Aorta (tissue), 5 donors: ENCODE data around the gene EIF3F. TPM values are rescaled to one million over a fixed set of nuclear protein-coding genes. Genes with fewer than 3 reads are reported as not detected.
A peak's percentile ranks its signal among the peaks of the same experiment; 100 is the strongest.

Source experiments
- ATAC-seq: fragments of 200-7000 bp; cut with Tn5 transposase; one replicate; pipeline ENCODE4 v1.9.1; 2022; ENCODE audit warnings: moderate library complexity; ENCODE audit not compliant: low FRiP score
- DNase-seq, 2 donors: peaks; one replicate each; pipeline ENCODE4 v3.0.0-alpha.2; 2020
- H3K27ac ChIP-seq, 2 donors: one replicate each; pipeline ENCODE4 v1.5.1; 2013; ENCODE audit warnings: low read length in 2 of 2, mild to moderate bottlenecking in 2 of 2, moderate library complexity in 2 of 2, control low read depth in 1 of 2, inconsistent platforms in 1 of 2, low read depth in 1 of 2
- H3K27me3 ChIP-seq, 2 donors: one replicate each; pipeline ENCODE4 v1.6.1; 2013; ENCODE audit warnings: control low read depth in 1 of 2, low read length in 1 of 2, mild to moderate bottlenecking in 1 of 2, moderate library complexity in 1 of 2; ENCODE audit not compliant: insufficient read depth in 2 of 2, control insufficient read depth in 1 of 2
- H3K36me3 ChIP-seq, 2 donors: one replicate each; pipeline ENCODE4 v1.6.1; 2013; ENCODE audit warnings: control low read depth in 1 of 2, low read length in 1 of 2, mild to moderate bottlenecking in 1 of 2; ENCODE audit not compliant: insufficient read depth in 2 of 2, control insufficient read depth in 1 of 2
- H3K4me1 ChIP-seq, 2 donors: one replicate each; pipeline ENCODE4 v1.6.1; 2013; ENCODE audit warnings: low read length in 2 of 2, control low read depth in 1 of 2, mild to moderate bottlenecking in 1 of 2, moderate library complexity in 1 of 2; ENCODE audit not compliant: insufficient read depth in 2 of 2, control insufficient read depth in 1 of 2
- H3K4me3 ChIP-seq, 2 donors: one replicate each; pipeline ENCODE4 v1.5.1; 2013; ENCODE audit warnings: low read length in 2 of 2, control low read depth in 1 of 2, mild to moderate bottlenecking in 1 of 2
- H3K9me3 ChIP-seq: one replicate; pipeline ENCODE4 v1.6.1; 2013; ENCODE audit warnings: mild to moderate bottlenecking, low read length; ENCODE audit not compliant: control insufficient read depth
- WGBS, 2 donors: extraction: QIAGEN DNeasy Blood & Tissue Kit; methylation state at CpG; one replicate each; pipeline ENCODE4 v1.1.7; 2013; 5-methylcytosine and 5-hydroxymethylcytosine counted together
- intact Hi-C, 2 donors: fragments of 100-400 bp; cut with DNase I; formaldehyde crosslinking; loops; one replicate each; pipeline versions ENCODE4 v1.14.2 to v1.15.0; 2022
- long read RNA-seq, 2 donors: library from polyadenylated mRNA; unstranded; transcript quantifications; one replicate each; pipeline ENCODE4 v2.0.0, GENCODE V29; 2020 to 2021
- polyA plus RNA-seq, 2 donors: library from polyadenylated mRNA; stranded (reverse); fragments of 200-250 nt; gene quantifications; one replicate each; pipeline ENCODE4 v1.2.3, GENCODE V29; 2013
- total RNA-seq, 2 donors: library from RNA; stranded (reverse); fragmentation: NEBNext Ultra II Directional; extraction: Animal tissue kit (Norgen Biotek cat#: 25700); gene quantifications; one replicate each; pipeline ENCODE4 v1.2.1, GENCODE V29; 2021
- donor health status: healthy with polysubstance abuse.
- donor health status: Bipolar disorder and iron deficiency.
- donor health status: DM: no; HTN: no; CAD: no.
- donor health status: DM: no; HTN: no; CAD: no.
- donor health status: DM: yes; HTN: yes; CAD: no.

The EIF3F gene, protein sequence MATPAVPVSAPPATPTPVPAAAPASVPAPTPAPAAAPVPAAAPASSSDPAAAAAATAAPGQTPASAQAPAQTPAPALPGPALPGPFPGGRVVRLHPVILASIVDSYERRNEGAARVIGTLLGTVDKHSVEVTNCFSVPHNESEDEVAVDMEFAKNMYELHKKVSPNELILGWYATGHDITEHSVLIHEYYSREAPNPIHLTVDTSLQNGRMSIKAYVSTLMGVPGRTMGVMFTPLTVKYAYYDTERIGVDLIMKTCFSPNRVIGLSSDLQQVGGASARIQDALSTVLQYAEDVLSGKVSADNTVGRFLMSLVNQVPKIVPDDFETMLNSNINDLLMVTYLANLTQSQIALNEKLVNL
- total RNA-seq (100 to 1,000 TPM; 156 to 183 TPM), polyA plus RNA-seq (100 to 1,000 TPM; 258 to 486 TPM)
- long read RNA-seq, donor 1, transcript EIF3F-201 (8 exons, 1,254 nt), result major isoform, 553 of 566 reads
- long read RNA-seq, donor 1, partial matches to known transcripts, result 3 of 566 reads
- long read RNA-seq, donor 1, other reads (novel, unspliced or antisense), result 10 of 566 reads
- long read RNA-seq, donor 2, transcript EIF3F-201 (8 exons, 1,254 nt), result major isoform, 78 of 86 reads
- long read RNA-seq, donor 2, partial matches to known transcripts, result 1 of 86 reads
- long read RNA-seq, donor 2, other reads (novel, unspliced or antisense), result 5 of 86 reads

- ATAC-seq (peak; percentile 100), DNase-seq (peak; percentile 93)
- 1% methylated on average over 47 of the region's 47 CpGs for WGBS, 2 donors
- Histone ChIP-seq H3K4me3 (peak within 1 kb of the TSS; percentile 93 to 95), H3K9me3 (no peaks in the 10 kb centered on the region), H3K27ac (peak within 1 kb of the TSS in 1 of 2 donors; percentile 96), H3K4me1 (no peaks in the 10 kb centered on the region), H3K36me3 (peaks cover 0 to 3% of the 10 kb centered on the region in 2 donors), H3K27me3 (no peaks in the 10 kb centered on the region)
- intact Hi-C loops, result loop anchor here (1.0 to 10.0 kb wide), 4 partner anchors 82 to 292 kb away; no protein-coding TSS in a partner anchor
These were observed at the start of gene EIF3F for GRCh38 chr11:7986768-7987559. Gene EIF3F (plus strand): TSS chr11:7987337. CDS start chr11:7987353, 16 bp downstream.

DNA sequence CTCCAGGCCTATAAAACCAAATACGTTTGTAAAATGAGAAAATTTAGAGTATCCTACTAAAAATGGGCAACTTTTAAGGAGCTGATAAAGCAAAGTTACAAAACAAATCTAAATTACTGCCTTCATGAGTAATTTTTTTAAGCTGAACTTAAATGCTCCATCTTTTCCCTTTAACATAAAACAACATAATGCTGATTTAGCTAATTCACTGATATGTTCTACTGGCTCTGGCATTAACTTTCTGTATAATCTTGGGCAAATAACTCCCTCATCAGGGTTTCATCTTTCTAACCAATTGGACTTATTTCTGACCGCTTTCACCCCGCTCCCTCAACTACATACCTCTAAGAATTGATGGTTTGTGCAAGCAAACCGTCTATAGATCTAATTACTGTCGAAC lies 46.0 kb upstream of the EIF3F start:
- WGBS, 2 donors, result 55 to 60% methylated on average over 5 of the region's 5 CpGs
- no peak for DNase-seq
- no peak overlapping the region for H3K4me3 ChIP-seq
- ATAC-seq, result no peak
- H3K36me3 ChIP-seq, result no peaks in the 10 kb centered on the region
- H3K27me3 ChIP-seq, result no peaks in the 10 kb centered on the region
- no peaks in the 10 kb centered on the region for H3K4me1 ChIP-seq
- H3K27ac ChIP-seq, result no peak overlapping the region
- intact Hi-C loops, result no loop called here
- H3K9me3 ChIP-seq, result peaks cover 9% of the 10 kb centered on the region

DNA sequence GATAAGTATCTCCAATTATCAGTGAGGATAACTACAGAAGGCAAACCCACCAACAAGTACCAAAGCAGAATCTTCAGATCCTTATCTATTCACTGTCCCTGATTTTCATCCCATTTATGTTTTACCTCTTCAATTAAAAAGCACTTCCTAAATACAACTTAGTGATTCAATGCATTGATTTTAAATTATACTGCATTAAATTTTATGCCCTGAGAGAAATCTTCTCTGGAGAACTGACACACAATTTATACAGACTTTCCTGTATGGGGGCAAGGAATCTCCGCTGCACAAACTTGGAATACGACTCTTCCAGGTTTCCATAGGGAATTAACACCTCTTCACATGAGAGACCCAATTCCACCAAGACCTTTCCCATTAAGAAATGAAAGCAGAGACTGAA lies 45.5 kb upstream of the EIF3F start, which contains the start of gene OR10A3:
OR10A3 (minus strand) TSS at position 101 of the 400 bp plus-strand sequence. CDS start 2,188 bp downstream, outside the sequence.
- Histone ChIP-seq H3K9me3 (peaks cover 9% of the 10 kb centered on the region), H3K27ac (no peak within 1 kb of the TSS), H3K4me1 (no peaks in the 10 kb centered on the region), H3K27me3 (no peaks in the 10 kb centered on the region), H3K36me3 (no peaks in the 10 kb centered on the region), H3K4me3 (no peak within 1 kb of the TSS)
- WGBS, 2 donors, result 83 to 85% methylated on average over 2 of the region's 2 CpGs
- intact Hi-C loops, result no loop called here
- no peak for DNase-seq
- no peak for ATAC-seq

DNA sequence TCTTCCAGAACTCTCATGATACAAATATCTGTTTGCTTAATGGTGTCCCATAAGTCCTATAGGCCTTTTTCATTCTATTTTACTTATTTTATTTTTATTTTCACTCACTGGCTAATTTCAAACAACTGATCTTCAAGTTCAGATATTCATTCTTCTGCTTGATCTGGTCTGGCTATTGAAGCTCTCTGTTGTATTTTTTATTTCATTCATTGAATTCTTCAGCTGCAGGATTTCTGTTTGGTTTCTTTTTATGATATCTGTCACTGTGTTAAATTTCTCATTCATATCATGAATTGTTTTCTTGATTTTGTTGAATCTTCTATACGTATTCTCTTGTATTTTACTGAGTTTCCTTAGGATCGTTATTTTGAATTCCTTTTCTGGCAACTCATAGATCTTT lies 43.0 kb upstream of the EIF3F start:
- no peak overlapping the region for H3K27ac ChIP-seq
- no peak for ATAC-seq
- no peaks in the 10 kb centered on the region for H3K27me3 ChIP-seq
- intact Hi-C loops, result no loop called here
- WGBS, 2 donors, result 86 to 91% methylated on average over 2 of the region's 2 CpGs
- DNase-seq, result no peak
- H3K4me3 ChIP-seq, result no peak overlapping the region
- peaks cover 9% of the 10 kb centered on the region for H3K9me3 ChIP-seq
- no peaks in the 10 kb centered on the region for H3K4me1 ChIP-seq
- no peaks in the 10 kb centered on the region for H3K36me3 ChIP-seq

DNA sequence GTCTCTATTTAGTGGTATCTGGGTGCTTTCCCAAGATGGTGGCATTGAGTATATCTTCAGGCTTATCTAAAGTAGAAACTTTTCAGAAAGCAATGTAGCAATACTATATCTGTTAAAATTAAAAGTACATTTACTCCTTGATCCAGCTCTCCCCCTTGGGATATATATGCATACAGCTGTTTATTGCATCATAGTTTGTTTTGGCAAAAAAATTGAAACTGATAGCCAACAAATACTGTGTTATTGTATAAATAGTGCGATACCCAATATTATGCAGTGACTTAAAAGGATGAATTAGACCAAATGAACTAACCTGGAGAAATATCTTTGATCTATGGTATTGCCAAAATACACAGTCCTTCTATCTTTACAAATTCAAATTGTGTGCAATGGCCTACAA lies 37.2 kb upstream of the EIF3F start:
- Histone ChIP-seq H3K4me1 (no peaks in the 10 kb centered on the region), H3K27me3 (no peaks in the 10 kb centered on the region), H3K27ac (no peak overlapping the region), H3K4me3 (no peak overlapping the region), H3K36me3 (no peaks in the 10 kb centered on the region), H3K9me3 (peaks cover 5% of the 10 kb centered on the region)
- ATAC-seq, result no peak
- intact Hi-C loops, result no loop called here
- 69 to 78% methylated on average over 1 of the region's 1 CpG for WGBS, 2 donors
- no peak for DNase-seq

GRCh38 chr11:7955191-7955590 lies 31.9 kb upstream of the EIF3F start:
- Histone ChIP-seq H3K27me3 (no peaks in the 10 kb centered on the region), H3K4me3 (no peak overlapping the region), H3K9me3 (no peaks in the 10 kb centered on the region), H3K4me1 (no peaks in the 10 kb centered on the region), H3K36me3 (no peaks in the 10 kb centered on the region), H3K27ac (no peak overlapping the region)
- WGBS, 2 donors, result 71 to 83% methylated on average over 1 of the region's 1 CpG
- DNase-seq, result no peak
- intact Hi-C loops, result no loop called here
- ATAC-seq, result no peak

GRCh38 chr11:7964261-7964660 lies 22.9 kb upstream of the EIF3F start:
- no peak overlapping the region for H3K4me3 ChIP-seq
- intact Hi-C loops, result no loop called here
- 56 to 58% methylated on average over 3 of the region's 3 CpGs for WGBS, 2 donors
- H3K4me1 ChIP-seq, result no peaks in the 10 kb centered on the region
- H3K9me3 ChIP-seq, result no peaks in the 10 kb centered on the region
- H3K27me3 ChIP-seq, result peaks cover 0 to 3% of the 10 kb centered on the region in 2 donors
- DNase-seq (no peak), ATAC-seq (no peak)
- no peak overlapping the region for H3K27ac ChIP-seq
- no peaks in the 10 kb centered on the region for H3K36me3 ChIP-seq

DNA sequence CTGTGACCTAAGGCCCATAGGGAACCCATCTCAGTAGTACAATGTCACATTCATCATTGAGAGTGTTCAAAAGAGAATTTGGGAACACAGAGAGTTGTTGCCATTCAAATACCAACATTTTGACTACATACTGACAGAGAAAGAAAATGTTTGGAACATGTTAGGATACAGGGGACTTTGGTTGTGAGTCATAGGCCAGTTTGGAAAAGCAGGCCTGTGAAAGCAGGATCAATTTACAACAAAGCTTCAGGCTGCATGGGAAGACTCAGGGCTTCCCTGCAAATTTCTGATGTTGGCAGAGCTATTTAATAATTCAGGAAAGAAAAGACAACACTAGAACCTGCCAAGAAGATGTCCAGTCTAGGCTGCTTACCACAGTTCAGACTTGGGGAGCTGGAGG lies 22.3 kb upstream of the EIF3F start:
- Histone ChIP-seq H3K27me3 (peaks cover 0 to 3% of the 10 kb centered on the region in 2 donors), H3K4me1 (no peaks in the 10 kb centered on the region), H3K36me3 (no peaks in the 10 kb centered on the region), H3K4me3 (no peak overlapping the region), H3K27ac (peak overlapping the region in 1 of 2 donors; percentile 25), H3K9me3 (no peaks in the 10 kb centered on the region)
- intact Hi-C loops, result no loop called here
- DNase-seq (no peak), ATAC-seq (no peak)
